GM21447 (cell line): ENCODE measurements around the gene KLHL29.
A peak's percentile ranks its signal among the peaks of the same experiment; 100 is the strongest.

Experiments used
- ATAC-seq: cut with Tn5 transposase; IDR thresholded peaks from one replicate; pipeline ENCODE4 v1.9.1; 2021; ENCODE audit not compliant: unreplicated experiment

The KLHL29 gene

DNA sequence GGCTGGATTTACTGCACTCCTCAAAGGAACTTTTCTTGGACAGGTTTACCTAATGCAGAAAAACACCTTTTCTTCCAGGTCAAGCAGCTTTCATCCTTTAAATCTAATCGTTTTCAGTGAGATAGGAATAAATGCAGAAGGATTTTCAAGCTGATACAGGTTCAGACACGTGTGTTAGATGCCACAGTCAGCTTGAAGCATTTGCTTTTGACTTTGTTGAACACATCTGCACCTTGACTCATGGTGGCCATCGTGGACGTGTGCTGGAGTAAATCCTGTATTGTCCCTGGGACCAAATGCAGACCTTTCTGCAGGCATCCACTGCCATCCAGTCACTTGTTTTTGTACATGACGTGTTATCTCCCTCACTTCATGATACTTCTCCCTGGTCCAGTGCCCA is 61.9 kb downstream of the KLHL29 start:
- ATAC-seq = no peak

DNA sequence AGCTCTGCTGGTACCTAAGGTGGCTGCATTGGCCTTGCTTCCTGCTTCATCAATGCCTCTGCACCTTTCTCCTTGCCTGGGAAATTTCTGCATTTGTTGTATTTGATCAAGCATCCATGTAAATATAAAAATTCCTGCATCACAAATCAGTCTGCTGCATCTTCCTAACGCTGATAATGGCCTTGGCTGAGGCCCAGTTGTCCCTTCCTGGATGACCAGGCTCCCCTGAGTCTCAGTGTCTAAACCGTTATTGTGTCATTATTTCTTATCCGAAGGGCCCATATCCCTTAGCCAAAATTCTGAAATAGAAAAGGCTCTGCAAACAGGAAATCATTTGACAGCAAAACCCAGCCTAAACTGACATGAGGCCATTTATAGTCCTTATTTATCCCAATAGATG is 62.4 kb downstream of the KLHL29 start:
- ATAC-seq = no peak

DNA sequence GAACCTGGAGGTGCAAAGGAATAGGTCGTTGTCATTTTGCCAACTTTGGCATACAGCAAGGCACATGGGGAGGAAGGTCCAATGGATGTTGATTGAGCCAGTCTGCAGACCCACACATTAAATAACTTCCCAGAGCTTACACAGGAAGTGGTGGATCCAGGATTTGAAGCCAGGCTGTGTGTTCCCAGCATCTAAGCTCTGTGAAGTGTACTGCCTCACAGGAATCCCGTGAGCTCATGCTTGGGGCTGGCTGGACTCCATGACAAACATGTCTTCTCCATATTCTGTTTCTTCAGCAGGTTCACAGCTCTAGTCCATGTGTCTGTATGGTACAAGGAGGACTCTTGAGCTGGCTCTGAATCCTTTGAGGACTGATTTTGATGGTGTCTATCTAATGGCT is 63.9 kb downstream of the KLHL29 start:
- no peak for ATAC-seq

DNA sequence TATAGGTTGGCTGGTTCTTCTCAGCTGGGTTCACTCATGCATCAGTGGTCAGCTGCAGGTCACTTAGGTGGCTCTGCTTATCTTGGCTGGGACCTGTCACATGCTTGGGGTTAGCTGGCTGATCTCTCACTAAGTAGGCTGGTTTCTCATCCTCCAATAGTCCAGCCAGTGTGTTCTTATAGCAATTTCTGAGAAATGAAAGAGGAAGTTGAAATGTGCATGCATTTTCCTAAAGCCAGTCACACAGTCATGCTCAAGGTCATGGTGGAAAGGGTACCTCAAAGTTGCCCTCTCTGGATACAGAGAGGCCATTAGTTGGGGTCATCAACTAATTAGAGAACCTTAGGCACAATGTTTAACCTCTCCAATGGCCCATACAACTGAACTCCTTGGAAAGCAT is 64.4 kb downstream of the KLHL29 start:
- ATAC-seq = peak; percentile 90

DNA sequence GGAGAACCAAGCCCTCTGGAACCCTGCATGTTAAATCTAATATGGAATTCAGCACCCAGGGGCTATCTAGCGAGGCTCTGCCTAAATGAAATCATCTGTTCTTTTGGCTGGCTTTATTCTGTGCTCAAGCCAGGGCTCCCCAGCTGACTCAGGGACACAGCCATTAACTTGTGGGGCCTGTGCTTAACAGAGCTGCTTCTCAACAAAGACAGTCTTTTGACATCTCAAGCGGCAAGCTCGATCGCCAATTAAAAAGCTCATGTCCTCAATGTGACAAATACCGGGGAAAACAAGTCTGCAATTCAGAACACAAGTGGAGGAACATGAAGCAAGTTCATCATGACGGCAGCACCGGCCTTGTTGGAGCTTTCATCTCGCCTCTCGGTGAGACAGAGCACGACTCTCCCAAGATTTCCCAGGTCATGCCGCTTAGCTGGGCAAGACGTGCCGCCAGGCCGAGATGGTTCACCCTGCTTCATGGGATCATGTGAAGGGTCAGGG is 64.9 kb downstream of the KLHL29 start:
- no peak for ATAC-seq

DNA sequence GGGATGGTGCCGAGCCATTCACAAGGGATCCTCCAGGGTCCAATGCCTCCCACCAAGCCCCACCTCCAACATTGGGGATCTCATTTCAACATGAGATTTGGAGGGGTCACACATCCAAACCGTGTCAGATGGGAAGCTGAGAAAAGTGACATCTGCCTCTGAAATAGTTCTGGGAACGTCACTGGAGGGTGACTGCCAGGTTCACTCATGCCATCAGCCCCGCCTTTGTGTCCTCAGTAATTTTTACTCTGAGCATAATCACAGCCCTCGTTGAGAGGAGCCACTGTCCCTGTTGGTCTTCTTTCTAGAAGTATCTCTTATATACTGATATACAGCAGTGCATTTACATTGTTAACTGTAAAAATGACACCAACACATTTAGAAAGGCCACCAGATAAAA is 67.4 kb downstream of the KLHL29 start:
- no peak for ATAC-seq

DNA sequence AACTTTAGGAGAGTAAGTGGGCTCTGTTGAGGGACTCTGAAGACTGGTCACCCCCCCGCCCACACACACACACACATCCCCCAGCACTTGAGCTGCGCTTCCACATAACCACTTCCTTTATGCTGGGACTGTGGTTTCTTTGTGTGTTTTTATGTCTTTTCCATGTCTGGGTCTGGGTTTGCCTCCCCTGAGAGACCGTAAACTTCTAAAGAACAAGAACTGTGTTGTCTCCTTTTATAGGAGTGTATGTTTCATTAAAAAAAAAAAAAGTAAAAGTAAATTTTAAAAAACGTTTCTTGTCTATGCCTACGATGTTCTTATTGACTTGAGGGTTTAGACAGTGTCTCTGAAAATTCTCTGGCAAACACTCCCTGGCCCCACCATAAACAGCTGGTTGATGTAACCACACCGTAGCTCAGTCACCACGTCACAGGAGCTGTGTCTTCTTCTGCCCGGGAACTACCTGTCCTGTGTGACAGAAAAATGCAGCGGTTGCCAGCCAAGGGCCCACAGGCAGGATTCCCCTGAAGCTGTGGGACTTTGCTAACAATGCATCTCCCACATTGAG is 68.0 kb downstream of the KLHL29 start:
- peak; percentile 40 for ATAC-seq

DNA sequence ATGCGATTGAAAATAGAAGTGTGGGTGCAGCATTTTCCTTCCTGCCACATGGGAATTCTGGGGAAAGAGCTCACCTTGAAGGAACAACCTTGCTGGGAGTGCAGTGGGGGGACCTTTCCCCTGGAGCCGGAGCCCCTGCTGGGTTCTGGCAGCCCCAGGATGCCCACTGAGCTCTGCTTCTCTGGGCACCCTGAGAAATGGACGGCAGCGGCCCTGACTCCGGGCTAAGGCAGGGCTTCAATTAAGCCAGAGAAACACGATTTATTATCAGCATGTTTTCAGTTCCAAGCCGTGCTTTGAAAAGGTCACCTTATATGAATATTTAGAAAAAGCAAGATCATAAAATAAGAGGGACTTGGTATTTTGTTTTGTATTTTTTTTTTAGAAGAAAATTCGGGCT is 68.5 kb downstream of the KLHL29 start:
- ATAC-seq = no peak

DNA sequence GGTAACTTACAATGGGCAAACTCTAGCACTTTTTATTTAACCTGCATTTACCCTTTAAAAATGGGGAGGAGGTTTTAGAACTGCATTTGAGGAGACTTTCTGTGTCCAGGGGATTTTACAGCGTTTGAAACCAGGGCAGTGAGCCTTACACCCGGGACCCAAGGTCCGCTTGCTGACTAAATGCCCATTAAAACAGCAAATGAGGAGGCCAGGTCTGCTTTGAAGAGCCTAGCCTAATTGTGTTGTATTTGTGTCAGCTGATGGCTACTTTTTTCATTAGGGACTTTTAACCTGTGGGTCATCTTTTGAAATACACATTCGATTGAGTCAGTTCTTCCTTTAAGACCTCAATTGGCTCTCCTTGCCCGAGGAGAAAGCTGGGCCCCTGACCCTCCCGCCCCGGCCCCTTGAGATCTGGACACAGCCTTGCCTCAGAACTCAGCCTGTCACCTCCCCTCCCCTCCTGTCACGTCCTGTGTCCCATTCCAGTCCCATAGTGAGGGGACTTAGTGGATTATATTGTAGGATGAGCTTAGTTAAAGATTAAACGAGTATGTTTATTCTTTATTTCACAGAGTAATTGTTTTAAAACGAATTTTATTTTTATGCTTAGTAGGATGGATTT is 69.0 kb downstream of the KLHL29 start:
- ATAC-seq = no peak

DNA sequence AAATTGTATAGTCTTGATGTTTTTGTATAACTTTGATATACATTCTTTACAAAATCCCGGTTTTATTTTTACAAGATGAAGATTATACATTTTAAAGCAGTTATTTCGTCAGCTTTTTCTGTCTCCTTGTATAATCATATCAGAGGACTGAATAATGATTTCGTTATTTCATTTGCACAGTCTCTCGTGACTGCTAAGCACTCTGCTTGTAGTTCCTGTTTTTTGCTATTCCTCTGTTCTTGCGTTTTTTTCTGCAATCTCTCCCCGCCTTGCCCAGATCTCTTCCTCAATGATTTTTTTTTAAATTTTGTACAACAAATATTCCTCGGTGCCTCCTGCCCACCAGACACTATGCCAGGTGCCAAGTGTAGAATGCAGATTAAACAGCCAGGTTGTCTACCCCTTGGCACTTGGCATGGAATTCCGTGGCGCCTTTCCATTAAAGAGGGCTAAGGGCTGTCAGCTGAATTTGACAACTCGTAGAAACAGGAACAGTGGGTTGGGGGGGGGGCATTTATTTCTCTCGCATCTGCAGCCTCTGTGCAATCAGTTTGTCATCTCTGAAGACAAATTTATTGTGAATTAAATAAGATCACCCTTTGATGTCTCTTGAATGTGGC is 69.6 kb downstream of the KLHL29 start:
- ATAC-seq = no peak

DNA sequence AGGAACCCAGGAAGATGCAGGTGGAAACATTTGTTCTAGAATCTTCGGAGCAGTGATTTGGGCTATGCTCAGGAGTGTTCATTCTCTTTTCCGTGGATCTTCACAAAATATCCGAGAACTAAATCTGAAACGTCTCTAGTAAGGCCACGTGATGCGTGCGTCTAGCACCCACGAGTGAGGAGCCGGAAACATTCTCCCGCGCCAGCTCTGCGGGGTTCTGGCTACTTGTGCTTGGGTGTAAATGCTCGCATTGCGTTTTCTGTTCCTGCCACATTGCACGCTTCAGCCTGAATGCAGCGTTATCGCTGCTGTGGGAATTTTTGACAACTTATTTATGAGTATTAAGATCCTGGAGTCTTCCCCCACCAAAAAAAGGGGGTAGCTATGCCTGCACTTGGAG is 71.4 kb downstream of the KLHL29 start:
- ATAC-seq = no peak

DNA sequence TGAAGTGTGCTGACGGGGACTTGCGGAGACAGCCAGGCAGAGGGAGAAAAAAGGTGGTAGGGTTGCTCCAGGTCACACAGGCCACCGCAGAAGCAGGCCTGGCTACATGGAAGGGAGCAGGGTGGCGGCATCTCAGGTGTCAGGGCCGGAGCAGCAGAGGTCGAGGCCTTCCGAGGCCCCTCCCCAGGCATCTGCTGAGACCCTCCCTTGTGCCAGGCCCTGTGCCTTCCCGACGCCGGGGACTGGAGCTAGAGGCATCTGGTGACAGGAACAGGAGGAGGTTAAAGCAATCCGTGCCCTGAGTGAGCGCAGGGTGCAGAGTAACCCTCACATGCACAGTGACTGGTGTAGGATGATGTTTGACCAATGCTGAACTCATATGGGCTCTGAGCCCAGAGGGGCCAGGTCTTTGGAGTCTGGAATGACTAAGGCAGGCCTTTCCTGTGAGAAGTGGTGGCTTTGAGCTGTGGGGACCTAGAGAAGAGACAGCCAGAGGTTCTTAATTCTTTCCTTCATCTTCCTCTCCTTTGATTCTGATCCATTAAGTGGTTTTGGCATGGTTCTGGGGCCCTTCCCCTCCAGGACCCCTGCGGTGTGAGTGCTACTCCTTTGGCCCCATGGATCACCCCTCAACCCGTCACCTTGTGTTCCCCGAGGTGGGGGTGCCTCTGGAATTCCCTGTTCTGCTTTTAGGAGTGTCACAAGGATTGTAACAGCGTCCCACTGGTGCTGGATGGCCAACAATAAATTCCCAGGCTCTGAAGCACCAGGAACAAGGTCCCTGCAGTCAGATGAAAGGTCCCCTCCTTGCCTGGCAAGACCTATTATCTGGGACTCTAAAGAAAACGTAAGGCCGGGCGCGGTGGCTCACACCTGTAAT is 72.1 kb downstream of the KLHL29 start:
- no peak for ATAC-seq

DNA sequence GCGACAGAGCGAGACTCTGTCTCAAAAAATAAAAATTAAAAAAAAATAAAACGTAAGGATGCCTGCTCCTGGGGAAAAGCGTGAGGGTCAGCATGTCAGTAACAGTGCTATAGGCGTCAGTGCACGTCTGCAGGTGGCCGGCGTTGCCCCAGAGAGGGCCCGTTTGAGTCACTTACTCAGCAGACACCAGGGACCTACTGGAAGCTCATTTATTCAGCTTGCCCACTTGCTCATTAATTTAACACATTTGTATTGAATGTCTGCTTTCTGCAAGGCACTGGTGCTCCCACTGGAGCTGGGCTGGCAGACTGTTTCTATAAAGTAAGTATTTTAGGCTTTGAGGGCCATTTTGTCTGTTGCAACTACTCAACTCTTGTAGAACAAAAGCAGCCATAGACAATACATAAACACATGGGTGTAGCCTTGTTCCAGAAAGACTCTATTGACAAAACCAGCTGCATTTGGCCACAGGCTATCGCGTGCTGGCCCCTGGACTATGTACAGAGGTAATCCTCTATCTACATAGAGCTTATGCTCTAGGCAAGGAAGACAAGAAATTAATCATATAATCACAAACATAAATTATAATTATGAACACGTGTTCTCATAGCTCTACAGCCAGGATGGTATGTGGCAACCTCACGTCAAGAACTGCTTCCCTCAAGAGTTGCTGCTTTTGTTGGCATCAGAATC is 73.2 kb downstream of the KLHL29 start:
- ATAC-seq = no peak

DNA sequence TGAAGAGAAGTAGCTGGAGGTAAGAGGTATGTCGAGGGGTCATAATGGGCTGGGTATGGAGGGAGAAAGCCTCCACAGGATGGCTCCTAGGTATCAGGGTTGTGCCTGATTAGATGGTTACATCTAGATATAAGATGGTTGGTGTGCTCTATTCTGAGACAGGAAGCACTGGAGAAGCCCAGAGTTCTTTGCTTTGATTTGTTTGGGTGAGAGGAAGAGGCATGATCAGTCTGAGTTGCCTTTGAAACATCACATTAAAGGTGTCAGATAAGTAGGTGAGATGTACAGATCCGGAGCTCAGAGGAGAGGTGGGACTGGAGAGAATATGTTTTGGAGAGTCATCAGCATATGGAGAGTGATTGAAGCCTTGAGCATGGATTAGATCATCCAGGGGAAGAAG is 74.1 kb downstream of the KLHL29 start:
- ATAC-seq = no peak

DNA sequence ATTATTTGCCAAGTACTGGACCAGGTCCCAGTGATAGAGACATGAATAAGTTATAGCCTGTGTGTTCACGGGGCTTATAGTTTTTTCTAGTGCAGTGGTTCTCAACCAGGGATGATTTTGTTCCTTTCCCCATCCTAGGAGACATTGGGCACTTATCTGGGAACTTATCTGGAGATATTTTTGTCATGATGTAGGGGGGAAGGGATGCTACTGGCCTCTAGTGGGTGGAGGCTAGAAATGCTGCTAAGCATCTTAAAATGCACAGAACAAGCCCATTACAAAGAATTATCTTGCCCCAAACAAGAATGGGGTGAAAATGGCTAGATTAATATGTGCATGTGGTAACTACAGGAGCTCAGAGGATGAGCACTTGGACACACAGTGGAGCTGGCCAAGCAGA is 75.2 kb downstream of the KLHL29 start:
- ATAC-seq = peak; percentile 61

DNA sequence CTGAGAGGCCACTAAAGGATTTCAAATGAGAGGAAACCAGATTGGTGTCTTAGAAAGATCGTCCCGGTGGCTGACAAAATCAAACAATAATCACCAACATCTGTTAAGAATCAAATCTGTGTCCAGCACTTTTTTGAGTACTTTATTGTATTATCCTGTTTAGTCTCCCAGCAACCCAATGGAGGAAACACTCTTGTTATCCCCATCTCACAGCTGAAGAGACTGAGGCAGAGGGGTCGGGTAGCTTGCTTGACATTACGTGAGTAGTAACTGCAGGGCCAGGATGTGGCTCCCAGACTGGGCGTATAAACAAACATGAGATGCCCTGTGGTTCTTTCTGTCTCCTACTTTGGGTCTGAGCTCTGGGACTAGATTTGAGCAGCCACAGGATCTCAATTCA is 76.0 kb downstream of the KLHL29 start:
- ATAC-seq = no peak

DNA sequence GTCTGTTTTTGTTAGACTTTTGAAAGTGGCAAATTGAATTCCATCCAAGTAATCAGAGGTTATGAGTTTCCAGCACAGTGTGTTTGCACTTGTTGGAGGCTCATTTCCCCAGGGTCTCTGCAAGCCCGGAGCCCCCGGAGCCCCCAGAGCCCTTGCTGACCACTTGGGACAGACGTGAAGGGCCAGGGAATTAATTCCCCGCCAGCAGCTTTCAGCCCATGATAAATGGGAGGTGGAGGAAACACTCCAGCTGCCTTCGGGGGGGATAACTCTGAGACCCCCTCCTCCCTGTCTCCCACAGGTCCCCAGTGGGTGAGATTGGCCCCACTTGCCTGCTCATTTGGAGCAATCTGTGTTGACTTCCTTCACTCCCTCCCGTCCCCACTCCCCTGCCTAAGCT is 79.2 kb downstream of the KLHL29 start:
- ATAC-seq = no peak

DNA sequence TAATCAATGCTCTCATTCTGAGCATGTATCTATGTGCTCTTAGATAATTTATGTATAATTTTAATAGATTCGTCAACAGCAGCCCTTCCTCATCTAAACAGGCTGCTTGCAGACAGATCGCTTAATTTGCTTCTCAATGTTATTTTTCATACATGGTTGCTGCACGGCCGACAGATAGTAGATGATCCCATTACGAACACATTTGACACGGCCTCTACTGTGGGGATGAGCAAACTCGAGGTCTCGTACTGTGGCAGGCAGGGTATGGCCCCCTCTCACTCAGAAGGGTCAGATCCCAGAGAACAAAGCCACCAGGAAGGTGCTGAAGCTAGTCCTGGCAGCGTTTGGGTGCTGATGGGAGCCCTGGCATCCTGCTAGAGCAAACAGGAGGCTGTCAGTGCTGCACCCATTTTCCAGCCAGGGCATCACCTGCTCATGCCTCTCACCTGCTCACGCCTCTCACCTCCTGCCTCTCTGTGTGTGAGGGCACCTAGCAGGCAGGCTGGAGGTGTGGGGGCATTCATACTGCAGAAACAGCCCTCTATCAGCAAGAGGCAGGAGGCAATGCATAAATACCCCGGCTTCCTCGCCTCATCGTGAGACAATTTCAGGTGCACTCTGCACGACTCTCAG is 80.0 kb downstream of the KLHL29 start:
- ATAC-seq = no peak

DNA sequence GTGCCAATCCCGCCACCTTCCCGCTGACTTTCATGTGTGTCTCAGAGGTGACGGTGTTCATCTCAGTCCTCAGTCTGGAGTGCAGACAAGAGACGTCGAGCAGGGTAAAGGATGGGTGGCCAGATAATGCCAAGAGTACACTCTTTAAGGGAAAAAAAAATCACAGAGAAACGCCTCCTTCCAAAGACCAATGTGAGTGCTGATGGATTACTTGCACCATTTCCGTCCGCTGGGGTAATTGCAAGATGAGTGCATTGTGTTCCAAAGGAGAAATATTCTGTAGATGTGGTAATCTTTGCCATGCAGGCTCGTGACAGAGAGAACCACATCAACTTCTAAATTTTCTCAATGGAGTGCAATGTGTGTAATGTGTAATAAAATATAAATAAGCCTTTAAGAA is 81.0 kb downstream of the KLHL29 start:
- ATAC-seq = no peak

DNA sequence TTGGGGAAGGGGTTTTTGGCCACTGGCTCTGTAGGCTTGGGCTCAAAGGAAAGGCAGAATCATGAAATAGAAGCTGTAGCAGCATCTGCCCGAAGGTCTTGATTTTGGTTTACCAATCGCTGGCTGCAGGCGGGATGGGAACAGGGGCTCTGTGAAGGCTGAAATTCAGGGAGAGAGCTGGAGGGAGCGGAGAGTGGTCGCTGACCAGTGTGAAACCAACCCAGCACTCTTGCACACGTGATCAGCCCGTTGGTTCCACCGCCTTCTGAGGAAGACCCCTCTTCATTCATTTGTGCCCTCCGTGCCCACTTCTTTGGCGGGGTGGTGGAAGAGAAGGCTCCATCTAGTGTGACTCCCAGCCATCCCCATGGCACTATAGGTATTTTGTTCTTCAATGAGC is 82.6 kb downstream of the KLHL29 start:
- ATAC-seq = no peak
